Activated gamma-delta T cell treated with Interleukin-2 at 50 U/mL for 16 hours (primary cell): ENCODE measurements around the gene TSEN54.

Source experiments
- DNase-seq: peaks from one replicate; pipeline ENCODE4 v3.0.0-alpha.2; 2020

TSEN54 gene

GRCh38 chr17:75549246-75550138 is 33.2 kb downstream of the TSEN54 start:
- DNase-seq = no peak

GRCh38 chr17:75550139-75550465 is 33.8 kb downstream of the TSEN54 start:
- DNase-seq = no peak

GRCh38 chr17:75551266-75551665 is 34.9 kb downstream of the TSEN54 start:
- no peak for DNase-seq

GRCh38 chr17:75552425-75553294 is 36.3 kb downstream of the TSEN54 start:
- DNase-seq = no peak

GRCh38 chr17:75553295-75554110 is 37.2 kb downstream of the TSEN54 start:
- no peak for DNase-seq

GRCh38 chr17:75555679-75556153 is 39.4 kb downstream of the TSEN54 start:
- no peak for DNase-seq

GRCh38 chr17:75557075-75557851 is 40.9 kb downstream of the TSEN54 start:
- no peak for DNase-seq

- DNase-seq = no peak
Measured at GRCh38 chr17:75557852-75558665, 41.7 kb downstream of the TSEN54 start.

- DNase-seq = no peak
Measured at GRCh38 chr17:75558666-75559530, 42.6 kb downstream of the TSEN54 start.

GRCh38 chr17:75559958-75560533 is 43.7 kb downstream of the TSEN54 start:
- DNase-seq = no peak

GRCh38 chr17:75561927-75562603 is 45.7 kb downstream of the TSEN54 start:
- DNase-seq = no peak

GRCh38 chr17:75563063-75563758 is 46.9 kb downstream of the TSEN54 start:
- DNase-seq = no peak

- no peak for DNase-seq
Measured at GRCh38 chr17:75564195-75564594, 47.9 kb downstream of the TSEN54 start.

- DNase-seq = no peak
Measured at GRCh38 chr17:75565066-75565465, 48.7 kb downstream of the TSEN54 start.

GRCh38 chr17:75565618-75566017 is 49.3 kb downstream of the TSEN54 start:
- DNase-seq = no peak

- DNase-seq = no peak
Measured at GRCh38 chr17:75566416-75566815, 50.1 kb downstream of the TSEN54 start.

- DNase-seq = no peak
Measured at GRCh38 chr17:75566834-75567233, 50.5 kb downstream of the TSEN54 start.

- no peak for DNase-seq
Measured at GRCh38 chr17:75568412-75569255, 52.3 kb downstream of the TSEN54 start.
